HepG2 (cell line): ENCODE data around the gene MNT. TPM values are rescaled to one million over a fixed set of nuclear protein-coding genes. Genes with fewer than 3 reads are reported as not detected.

Experiments
- CHCHD3 ChIP-seq: sonication (generic); formaldehyde crosslinking; IDR thresholded peaks from 2 replicates; pipeline ENCODE4 v1.8.0; 2022; ENCODE audit warnings: mild to moderate bottlenecking, missing genetic modification reagents, moderate library complexity
- E2F1 ChIP-seq: sonication (generic); formaldehyde crosslinking; IDR thresholded peaks from 2 replicates; pipeline ENCODE4 v1.5.0; 2020; ENCODE audit warnings: missing genetic modification reagents
- FOXA1 ChIP-seq, 2 experiments: fragments of 450-650 bp in 1 of 2; sonication (generic) in 1 of 2; formaldehyde crosslinking in 1 of 2; IDR thresholded peaks; 2 replicates each; pipeline versions ENCODE4 v1.4.0 to v1.6.1; 2016 to 2020; ENCODE audit warnings: missing genetic modification reagents in 1 of 2
- FOXC1 ChIP-seq: sonication (generic); formaldehyde crosslinking; IDR thresholded peaks from 2 replicates; pipeline ENCODE4 v1.8.0; 2022; ENCODE audit warnings: mild to moderate bottlenecking, missing genetic modification reagents, borderline replicate concordance
- HBP1 ChIP-seq: IDR thresholded peaks from 2 replicates; pipeline ENCODE4 v1.6.1; 2016; ENCODE audit warnings: low read depth, control low read depth
- MTF1 ChIP-seq: sonication (generic); formaldehyde crosslinking; IDR thresholded peaks from 2 replicates; pipeline ENCODE4 v1.5.0; 2020; ENCODE audit warnings: missing genetic modification reagents
- NR0B2 ChIP-seq: sonication (generic); formaldehyde crosslinking; IDR thresholded peaks from 2 replicates; pipeline ENCODE4 v1.4.0; 2020; ENCODE audit warnings: mild to moderate bottlenecking, missing genetic modification reagents
- PBX2 ChIP-seq: IDR thresholded peaks from 2 replicates; pipeline ENCODE4 v1.6.1; 2016; ENCODE audit warnings: control low read depth
- POGK ChIP-seq: sonication (generic); formaldehyde crosslinking; conservative IDR thresholded peaks from 2 replicates; pipeline ENCODE4 v1.8.0; 2022; ENCODE audit warnings: mild to moderate bottlenecking, moderate library complexity, missing genetic modification reagents
- RXRA ChIP-seq: sonication (generic); formaldehyde crosslinking; IDR thresholded peaks from 2 replicates; pipeline ENCODE4 v1.5.1; 2020; ENCODE audit warnings: missing genetic modification reagents
- SOX5 ChIP-seq: IDR thresholded peaks from 2 replicates; pipeline ENCODE4 v1.6.1; 2016; ENCODE audit warnings: borderline replicate concordance
- SRY ChIP-seq: sonication (generic); formaldehyde crosslinking; IDR thresholded peaks from 2 replicates; pipeline ENCODE4 v1.8.0; 2022; ENCODE audit warnings: mild to moderate bottlenecking, missing genetic modification reagents
- ZMYM4 ChIP-seq: sonication (generic); formaldehyde crosslinking; IDR thresholded peaks from 2 replicates; pipeline ENCODE4 v1.8.1; 2023; ENCODE audit warnings: mild to moderate bottlenecking, missing genetic modification reagents
- ZNF281 ChIP-seq: sonication (generic); formaldehyde crosslinking; IDR thresholded peaks from 2 replicates; pipeline ENCODE4 v1.4.0; 2020; ENCODE audit warnings: missing genetic modification reagents, borderline replicate concordance
- ZNF331 ChIP-seq: sonication (generic); formaldehyde crosslinking; IDR thresholded peaks from 2 replicates; pipeline ENCODE4 v1.4.0; 2020; ENCODE audit warnings: missing genetic modification reagents
- ZNF441 ChIP-seq: sonication (generic); formaldehyde crosslinking; IDR thresholded peaks from 2 replicates; pipeline ENCODE4 v1.7.0; 2021; ENCODE audit warnings: missing genetic modification reagents, borderline replicate concordance
- ZNF749 ChIP-seq: sonication (generic); formaldehyde crosslinking; IDR thresholded peaks from 2 replicates; pipeline ENCODE4 v1.8.0; 2022; ENCODE audit warnings: mild to moderate bottlenecking, missing genetic modification reagents, moderate library complexity, borderline replicate concordance
- ZNF766 ChIP-seq: sonication (generic); formaldehyde crosslinking; IDR thresholded peaks from 2 replicates; pipeline ENCODE4 v1.5.0; 2020; ENCODE audit warnings: missing genetic modification reagents, borderline replicate concordance
- ZNF83 ChIP-seq: sonication (generic); formaldehyde crosslinking; IDR thresholded peaks from 2 replicates; pipeline ENCODE4 v1.4.0; 2020; ENCODE audit warnings: missing genetic modification reagents, mild to moderate bottlenecking, borderline replicate concordance
- polyA plus RNA-seq, 8 experiments: library from polyadenylated mRNA; depleted of rRNA in 3 of 8; stranded (reverse) in 7 of 8; unstranded in 1 of 8; fragments of >200 nt; fragmentation: Illumina TruSeq in 4 of 8; extraction: Trizol in 4 of 8; gene quantifications; 2 replicates each; pipeline versions ENCODE4 v1.2.1 to v1.2.3, GENCODE V29; 2011 to 2016; ENCODE audit warnings: low read depth in 4 of 8, missing spikeins in 1 of 8, mixed read lengths in 1 of 8; ENCODE audit not compliant: insufficient read depth in 1 of 8
- total RNA-seq, 5 experiments: library from RNA; depleted of rRNA; stranded (reverse); fragments of >200 nt; fragmentation: Illumina TruSeq; extraction: Trizol; gene quantifications; 2 replicates each; pipeline ENCODE4 v1.2.3, GENCODE V29; 2016; ENCODE audit warnings: low read depth in 1 of 5

Gene MNT
- total and polyA plus RNA-seq, 2 of the 13 experiments (the other 11 are each of a cell fraction or from before 2014, with no cell fraction given): 2.1 to 3.5 TPM

GRCh38 chr17:2347805-2348685, 52.8 kb downstream of the MNT start (continued):
- 0 out of 2 replicates have a peak, but pooled peaks have one; percentile 11 for TF ChIP-seq PBX2
- TF ChIP-seq POGK (CRISPR knock-in tag): no peak
- no peak for TF ChIP-seq SOX5 (CRISPR knock-in tag)
- TF ChIP-seq SRY: no peak
- TF ChIP-seq MTF1 (CRISPR knock-in tag): no peak
- no peak for TF ChIP-seq E2F1
- no peak for TF ChIP-seq HBP1 (CRISPR knock-in tag)
- no peak for TF ChIP-seq NR0B2 (CRISPR knock-in tag)
- no peak for TF ChIP-seq CHCHD3 (CRISPR knock-in tag)
- TF ChIP-seq ZNF749 (CRISPR knock-in tag): no peak
- TF ChIP-seq ZNF441 (CRISPR knock-in tag): no peak
- peak; percentile 85 for TF ChIP-seq ZNF281
- TF ChIP-seq FOXA1 (IDR thresholded peaks at IDR 0.05): no peak
- TF ChIP-seq FOXA1 (CRISPR knock-in tag; IDR thresholded peaks at IDR 0.05): peak; percentile 88
- TF ChIP-seq ZMYM4 (CRISPR knock-in tag): 0 out of 2 replicates have a peak, but pooled peaks have one; percentile 48
- TF ChIP-seq ZNF331: 0 out of 2 replicates have a peak, but pooled peaks have one; percentile 28
- TF ChIP-seq ZNF766 (CRISPR knock-in tag): peak; percentile 71; the same call in 1 of the 2 replicates
- peak; percentile 24; the same call in 1 of the 2 replicates for TF ChIP-seq FOXC1 (CRISPR knock-in tag)
- 0 out of 2 replicates have a peak, but pooled peaks have one; percentile 41 for TF ChIP-seq RXRA (CRISPR knock-in tag)
- no peak for TF ChIP-seq ZNF83
